ENCODE measurements around the gene RDH5.
"Not testable (repeated sequence)": the region's sequence is repeated elsewhere in the genome, so short reads cannot be mapped to it uniquely, and the experiment has no call there.

RDH5 gene

DNA sequence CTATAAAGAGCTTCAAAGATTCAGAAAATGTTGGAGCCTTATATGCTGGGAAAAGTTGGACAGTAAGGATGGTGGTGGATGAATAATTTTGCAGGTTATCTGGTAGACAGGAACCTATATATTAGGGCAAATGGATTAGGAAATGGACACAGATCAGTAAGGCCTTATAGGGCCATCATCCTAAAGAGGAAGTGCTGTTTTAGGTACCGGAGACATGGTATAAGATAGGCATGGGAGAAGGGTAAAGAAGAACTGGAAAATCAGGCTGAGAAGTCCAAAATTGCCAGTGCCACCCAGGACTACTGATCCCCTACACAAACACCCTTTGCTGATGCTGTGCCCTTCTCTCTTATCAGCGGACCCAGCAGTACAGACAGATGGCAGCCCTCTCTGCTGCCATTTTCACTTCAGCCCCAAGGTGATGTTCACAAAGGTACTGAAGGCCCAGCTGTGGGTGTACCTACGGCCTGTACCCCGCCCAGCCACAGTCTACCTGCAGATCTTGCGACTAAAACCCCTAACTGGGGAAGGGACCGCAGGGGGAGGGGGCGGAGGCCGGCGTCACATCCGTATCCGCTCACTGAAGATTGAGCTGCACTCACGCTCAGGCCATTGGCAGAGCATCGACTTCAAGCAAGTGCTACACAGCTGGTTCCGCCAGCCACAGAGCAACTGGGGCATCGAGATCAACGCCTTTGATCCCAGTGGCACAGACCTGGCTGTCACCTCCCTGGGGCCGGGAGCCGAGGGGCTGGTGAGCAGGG, 28.2 kb downstream of the RDH5 start:
- DNase-seq = no peak

DNA sequence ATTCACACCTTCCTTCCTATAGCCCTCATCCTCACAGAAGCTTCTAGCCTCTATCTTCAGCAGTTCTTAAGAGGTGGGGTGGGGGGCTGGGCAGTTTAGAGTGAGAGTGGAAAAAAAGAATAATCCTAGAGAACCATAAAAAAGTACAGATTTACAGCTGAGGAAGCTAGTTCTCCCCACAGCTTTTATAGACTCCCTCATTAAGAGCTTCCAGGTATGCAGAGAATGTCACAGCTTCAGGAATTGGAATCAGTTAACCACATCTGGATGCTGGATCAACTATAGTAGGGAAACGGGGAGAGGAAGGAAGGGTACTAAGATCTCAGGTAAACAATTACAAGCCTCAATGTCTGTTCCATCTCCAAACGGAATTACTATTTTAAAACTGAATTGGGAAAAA, 35.1 kb downstream of the RDH5 start:
- no peak for DNase-seq

DNA sequence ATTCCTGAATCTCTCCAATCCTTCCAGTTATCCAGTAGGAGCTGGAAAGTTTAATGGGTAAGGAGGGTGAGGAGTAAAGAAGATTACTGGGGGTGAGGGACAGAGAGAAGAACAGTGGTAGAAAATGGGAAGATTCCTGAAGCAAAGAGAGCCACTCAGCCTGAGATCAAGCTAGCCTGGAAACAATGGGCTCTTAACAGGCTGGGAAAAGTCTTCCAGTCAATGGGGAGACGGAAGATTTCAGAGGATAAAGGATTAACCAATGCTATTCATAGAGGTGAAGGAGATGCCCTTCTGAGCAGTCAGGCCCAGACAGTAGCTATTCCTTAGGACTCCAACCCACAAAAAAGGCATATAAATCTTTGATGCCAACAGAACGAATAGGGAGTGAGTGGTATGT, 37.5 kb downstream of the RDH5 start:
- DNase-seq = no peak

DNA sequence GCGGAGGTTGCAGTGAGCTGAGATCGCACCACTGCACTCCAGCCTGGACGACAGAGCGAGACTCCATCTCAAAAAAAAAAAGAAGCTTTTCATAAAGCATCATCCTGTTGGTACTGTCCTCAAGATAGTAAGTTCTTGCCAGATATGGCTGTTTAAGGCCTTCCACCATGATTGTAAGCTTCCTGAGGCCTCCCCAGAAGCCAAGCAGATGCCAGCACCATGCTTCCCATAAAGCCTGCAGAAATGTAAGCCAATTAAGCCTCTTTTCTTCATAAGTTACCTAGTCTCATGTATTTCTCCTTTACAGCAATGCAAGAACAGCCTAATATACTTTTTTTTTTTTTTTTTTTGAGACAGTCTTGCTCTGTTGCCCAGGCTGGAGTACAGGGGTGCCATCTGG, 38.4 kb downstream of the RDH5 start:
- not testable (repeated sequence) for DNase-seq

DNA sequence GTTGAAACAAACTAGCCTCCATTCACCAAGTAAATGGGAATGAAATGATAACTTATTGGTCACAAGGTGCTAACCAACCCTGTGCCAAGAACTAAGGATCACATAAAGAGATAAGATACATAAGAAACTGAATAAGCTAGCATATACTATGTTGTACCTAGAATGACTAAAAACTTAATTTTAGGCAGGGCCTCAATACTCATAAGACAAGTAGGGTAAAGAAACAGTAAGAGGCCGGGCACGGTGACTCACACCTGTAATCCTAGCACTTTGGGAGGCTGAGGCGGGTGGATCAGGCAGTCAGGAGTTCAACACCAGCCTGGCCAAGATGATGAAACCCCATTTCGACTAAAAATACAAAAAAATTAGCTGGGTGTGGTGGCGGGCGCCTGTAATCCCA, 40.5 kb downstream of the RDH5 start:
- no peak for DNase-seq

DNA sequence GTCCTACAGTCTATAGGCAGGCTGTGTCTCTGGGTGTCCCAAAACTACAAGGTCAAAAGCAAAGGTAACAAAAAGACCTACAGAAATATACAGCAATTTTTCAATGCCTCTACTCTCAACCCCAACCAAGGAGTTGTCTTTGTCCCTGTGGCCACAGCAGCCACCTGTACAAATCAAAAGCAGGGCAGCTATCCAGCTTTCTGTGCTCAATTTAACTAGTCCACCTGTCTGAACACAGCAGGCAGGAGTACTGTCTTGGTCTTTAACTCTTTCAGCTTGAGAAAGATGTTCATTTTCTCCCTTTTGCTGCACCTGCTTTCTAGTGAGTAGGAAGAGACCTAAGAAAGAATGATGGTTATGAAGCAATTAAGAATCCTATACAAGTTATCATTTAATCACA, 42.5 kb downstream of the RDH5 start:
- DNase-seq = no peak

DNA sequence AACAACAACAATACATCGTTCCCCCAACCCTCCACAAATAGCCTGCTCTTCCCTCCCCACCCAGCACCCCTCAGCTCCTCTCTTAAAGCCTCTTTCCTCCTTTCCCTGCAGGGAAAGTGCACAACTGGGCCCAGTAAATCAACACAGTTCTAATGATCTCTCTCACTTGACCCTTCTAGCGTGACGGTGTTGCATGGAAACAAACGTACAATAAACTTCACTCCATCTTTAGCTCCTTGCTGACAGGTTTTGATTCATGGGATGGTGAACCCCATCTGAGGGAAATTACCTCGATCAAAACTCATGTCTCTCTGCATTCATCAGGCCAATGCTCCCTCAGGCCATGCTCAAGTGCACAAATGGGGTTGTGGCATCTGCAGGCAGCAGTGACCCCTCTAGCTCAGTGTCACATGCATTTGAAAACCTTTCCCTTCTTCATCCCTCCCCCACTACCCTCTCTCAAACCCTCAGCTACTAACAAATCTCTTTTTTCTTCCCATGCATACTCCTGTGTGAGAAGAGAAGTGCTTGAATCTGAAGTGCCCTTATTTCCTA, 45.6 kb downstream of the RDH5 start:
- DNase-seq = no peak

- no peak for DNase-seq
Measured at GRCh38 chr12:55767156-55767555, 47.0 kb downstream of the RDH5 start.

- DNase-seq = no peak
Measured at GRCh38 chr12:55771736-55772135, 51.5 kb downstream of the RDH5 start.
